ENCODE measurements around the gene ACVRL1. TPM values are rescaled to one million over a fixed set of nuclear protein-coding genes. Genes with fewer than 3 reads are reported as not detected.
A peak's percentile ranks its signal among the peaks of the same experiment; 100 is the strongest.

ACVRL1 gene
- 0.21 TPM for polyA plus RNA-seq (2013, experiment 1 of 2)
- 0.01 TPM for polyA plus RNA-seq (2013, experiment 2 of 2)

- Histone ChIP-seq H3K79me1 (ENCODE audit: low read length) (no peaks in the 10 kb centered on the region), H3K4me3 (ENCODE audit: low read length) (no peak within 1 kb of the TSS), H3K4ac (ENCODE audit: low read depth, low read length) (peak within 1 kb of the TSS; percentile 44), H4K8ac (ENCODE audit: low read depth, low read length) (no peak within 1 kb of the TSS), H3K36me3 (ENCODE audit: control insufficient read depth, insufficient read depth, low read length) (no peaks in the 10 kb centered on the region), H2BK15ac (replicated peaks; ENCODE audit: low read depth) (no peak within 1 kb of the TSS), H3K56ac (ENCODE audit: low read length) (peak within 1 kb of the TSS; percentile 60), H3K27ac (ENCODE audit: low read depth, low read length) (no peak within 1 kb of the TSS), H3K18ac (ENCODE audit: low read length) (peak within 1 kb of the TSS; percentile 16), H3K27me3 (ENCODE audit: insufficient read depth, low read length, poor library complexity) (no peaks in the 10 kb centered on the region), H3K79me2 (ENCODE audit: control insufficient read depth, insufficient read depth, low read length) (no peaks in the 10 kb centered on the region), H3K23ac (ENCODE audit: low read length) (no peak within 1 kb of the TSS), H2AK5ac (ENCODE audit: low read length) (no peak within 1 kb of the TSS), H3K4me2 (ENCODE audit: low read length) (peak within 1 kb of the TSS; percentile 29), H2BK120ac (ENCODE audit: low read depth, low read length) (no peak within 1 kb of the TSS), H2BK5ac (ENCODE audit: low read length) (no peak within 1 kb of the TSS), H3K4me1 (ENCODE audit: control insufficient read depth, low read depth, low read length) (peaks cover 13% of the 10 kb centered on the region), H4K5ac (ENCODE audit: low read length) (no peak within 1 kb of the TSS), H3K9ac (ENCODE audit: low read length) (peak within 1 kb of the TSS; percentile 26)
- WGBS (ENCODE audit: extremely low coverage, insufficient coverage, low lambda C conversion rate), result no CpG with 5 or more reads among the region's 74 CpGs
- no peak for DNase-seq
Measured at GRCh38 chr12:51907083-51907855, at the start of gene ACVRL1. Gene ACVRL1, plus strand, starts transcription at chr12:51907504. Its CDS starts 4,971 bp downstream, at chr12:51912475.

- no peaks in the 10 kb centered on the region for H3K79me1 ChIP-seq (ENCODE audit: low read length)
- no peak overlapping the region for H3K4me2 ChIP-seq (ENCODE audit: low read length)
- no peak overlapping the region for H3K18ac ChIP-seq (ENCODE audit: low read length)
- no peak overlapping the region for H3K4ac ChIP-seq (ENCODE audit: low read depth, low read length)
- WGBS (ENCODE audit: extremely low coverage, insufficient coverage, low lambda C conversion rate), result no CpG with 5 or more reads among the region's 3 CpGs
- no peak overlapping the region for H3K23ac ChIP-seq (ENCODE audit: low read length)
- H3K4me3 ChIP-seq (ENCODE audit: low read length), result no peak overlapping the region
- H2BK5ac ChIP-seq (ENCODE audit: low read length), result no peak overlapping the region
- no peak overlapping the region for H2AK5ac ChIP-seq (ENCODE audit: low read length)
- H3K56ac ChIP-seq (ENCODE audit: low read length), result no peak overlapping the region
- no peak overlapping the region for H4K5ac ChIP-seq (ENCODE audit: low read length)
- no peak overlapping the region for H3K27ac ChIP-seq (ENCODE audit: low read depth, low read length)
- H2BK15ac ChIP-seq (replicated peaks; ENCODE audit: low read depth), result no peak overlapping the region
- no peak overlapping the region for H3K9ac ChIP-seq (ENCODE audit: low read length)
- H2BK120ac ChIP-seq (ENCODE audit: low read depth, low read length), result no peak overlapping the region
- no peak for DNase-seq
- H3K36me3 ChIP-seq (ENCODE audit: control insufficient read depth, insufficient read depth, low read length), result no peaks in the 10 kb centered on the region
- no peaks in the 10 kb centered on the region for H3K79me2 ChIP-seq (ENCODE audit: control insufficient read depth, insufficient read depth, low read length)
- no peaks in the 10 kb centered on the region for H3K27me3 ChIP-seq (ENCODE audit: insufficient read depth, low read length, poor library complexity)
- H3K4me1 ChIP-seq (ENCODE audit: control insufficient read depth, low read depth, low read length), result peaks cover 6% of the 10 kb centered on the region
- no peak overlapping the region for H4K8ac ChIP-seq (ENCODE audit: low read depth, low read length)
Measured at GRCh38 chr12:51860986-51861385, 46.3 kb upstream of the ACVRL1 start.

GRCh38 chr12:51862947-51863346 lies 44.4 kb upstream of the ACVRL1 start:
- no peak overlapping the region for H3K4me3 ChIP-seq (ENCODE audit: low read length)
- no peaks in the 10 kb centered on the region for H3K79me1 ChIP-seq (ENCODE audit: low read length)
- no peak overlapping the region for H3K18ac ChIP-seq (ENCODE audit: low read length)
- H3K23ac ChIP-seq (ENCODE audit: low read length), result no peak overlapping the region
- peaks cover 6% of the 10 kb centered on the region for H3K4me1 ChIP-seq (ENCODE audit: control insufficient read depth, low read depth, low read length)
- WGBS (ENCODE audit: extremely low coverage, insufficient coverage, low lambda C conversion rate), result no CpG with 5 or more reads among the region's 4 CpGs
- H3K9ac ChIP-seq (ENCODE audit: low read length), result peak overlapping the region; percentile 56
- H3K27ac ChIP-seq (ENCODE audit: low read depth, low read length), result no peak overlapping the region
- H3K4ac ChIP-seq (ENCODE audit: low read depth, low read length), result no peak overlapping the region
- H2AK5ac ChIP-seq (ENCODE audit: low read length), result peak overlapping the region; percentile 74
- no peaks in the 10 kb centered on the region for H3K36me3 ChIP-seq (ENCODE audit: control insufficient read depth, insufficient read depth, low read length)
- H4K8ac ChIP-seq (ENCODE audit: low read depth, low read length), result no peak overlapping the region
- H2BK5ac ChIP-seq (ENCODE audit: low read length), result no peak overlapping the region
- H3K79me2 ChIP-seq (ENCODE audit: control insufficient read depth, insufficient read depth, low read length), result no peaks in the 10 kb centered on the region
- H3K56ac ChIP-seq (ENCODE audit: low read length), result peak overlapping the region; percentile 86
- H2BK15ac ChIP-seq (replicated peaks; ENCODE audit: low read depth), result no peak overlapping the region
- peak overlapping the region; percentile 56 for H3K4me2 ChIP-seq (ENCODE audit: low read length)
- H4K5ac ChIP-seq (ENCODE audit: low read length), result no peak overlapping the region
- no peaks in the 10 kb centered on the region for H3K27me3 ChIP-seq (ENCODE audit: insufficient read depth, low read length, poor library complexity)
- H2BK120ac ChIP-seq (ENCODE audit: low read depth, low read length), result no peak overlapping the region
- DNase-seq, result peak; percentile 63

DNA sequence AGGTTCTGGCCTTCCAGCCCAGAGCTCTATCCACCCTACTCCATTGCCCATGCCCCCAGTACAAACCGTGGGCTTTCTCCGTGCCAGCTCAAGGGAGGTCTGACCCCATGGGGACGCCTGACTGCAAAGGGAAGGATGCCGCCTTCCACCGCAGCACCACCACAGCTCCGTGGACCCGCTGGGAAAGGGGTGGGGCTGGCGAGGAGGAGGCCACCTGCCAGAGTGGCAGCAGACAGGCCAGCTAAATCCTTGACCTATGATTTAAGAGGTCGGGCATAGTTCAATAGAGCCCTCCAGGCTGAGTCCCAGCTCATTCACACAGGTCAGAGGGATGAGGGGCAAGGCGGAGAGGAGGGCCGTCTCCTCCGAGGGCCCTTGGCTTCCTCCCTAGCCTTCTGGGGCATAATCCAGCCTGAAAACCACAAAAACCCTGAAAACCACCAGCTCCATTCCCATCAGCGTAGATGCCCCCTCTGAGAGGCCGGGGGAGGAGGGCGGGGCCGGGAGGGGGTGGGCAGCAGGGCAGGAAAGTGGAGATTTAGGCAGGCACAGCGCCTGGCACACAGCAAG lies 43.9 kb upstream of the ACVRL1 start:
- H3K27ac ChIP-seq (ENCODE audit: low read depth, low read length), result no peak overlapping the region
- peaks cover 1% of the 10 kb centered on the region for H3K27me3 ChIP-seq (ENCODE audit: insufficient read depth, low read length, poor library complexity)
- no peaks in the 10 kb centered on the region for H3K79me1 ChIP-seq (ENCODE audit: low read length)
- H3K4me2 ChIP-seq (ENCODE audit: low read length), result peak overlapping the region; percentile 56
- H3K4ac ChIP-seq (ENCODE audit: low read depth, low read length), result no peak overlapping the region
- H4K5ac ChIP-seq (ENCODE audit: low read length), result no peak overlapping the region
- no peak overlapping the region for H3K23ac ChIP-seq (ENCODE audit: low read length)
- peak; percentile 40 for DNase-seq
- no peaks in the 10 kb centered on the region for H3K79me2 ChIP-seq (ENCODE audit: control insufficient read depth, insufficient read depth, low read length)
- no peak overlapping the region for H2BK15ac ChIP-seq (replicated peaks; ENCODE audit: low read depth)
- H2AK5ac ChIP-seq (ENCODE audit: low read length), result peak overlapping the region; percentile 74
- H3K4me1 ChIP-seq (ENCODE audit: control insufficient read depth, low read depth, low read length), result peaks cover 6% of the 10 kb centered on the region
- no peak overlapping the region for H3K4me3 ChIP-seq (ENCODE audit: low read length)
- WGBS (ENCODE audit: extremely low coverage, insufficient coverage, low lambda C conversion rate), result no CpG with 5 or more reads among the region's 17 CpGs
- no peaks in the 10 kb centered on the region for H3K36me3 ChIP-seq (ENCODE audit: control insufficient read depth, insufficient read depth, low read length)
- H4K8ac ChIP-seq (ENCODE audit: low read depth, low read length), result no peak overlapping the region
- H2BK120ac ChIP-seq (ENCODE audit: low read depth, low read length), result peak overlapping the region; percentile 6
- H2BK5ac ChIP-seq (ENCODE audit: low read length), result no peak overlapping the region
- peak overlapping the region; percentile 86 for H3K56ac ChIP-seq (ENCODE audit: low read length)
- peak overlapping the region; percentile 56 for H3K9ac ChIP-seq (ENCODE audit: low read length)
- H3K18ac ChIP-seq (ENCODE audit: low read length), result peak overlapping the region; percentile 29

DNA sequence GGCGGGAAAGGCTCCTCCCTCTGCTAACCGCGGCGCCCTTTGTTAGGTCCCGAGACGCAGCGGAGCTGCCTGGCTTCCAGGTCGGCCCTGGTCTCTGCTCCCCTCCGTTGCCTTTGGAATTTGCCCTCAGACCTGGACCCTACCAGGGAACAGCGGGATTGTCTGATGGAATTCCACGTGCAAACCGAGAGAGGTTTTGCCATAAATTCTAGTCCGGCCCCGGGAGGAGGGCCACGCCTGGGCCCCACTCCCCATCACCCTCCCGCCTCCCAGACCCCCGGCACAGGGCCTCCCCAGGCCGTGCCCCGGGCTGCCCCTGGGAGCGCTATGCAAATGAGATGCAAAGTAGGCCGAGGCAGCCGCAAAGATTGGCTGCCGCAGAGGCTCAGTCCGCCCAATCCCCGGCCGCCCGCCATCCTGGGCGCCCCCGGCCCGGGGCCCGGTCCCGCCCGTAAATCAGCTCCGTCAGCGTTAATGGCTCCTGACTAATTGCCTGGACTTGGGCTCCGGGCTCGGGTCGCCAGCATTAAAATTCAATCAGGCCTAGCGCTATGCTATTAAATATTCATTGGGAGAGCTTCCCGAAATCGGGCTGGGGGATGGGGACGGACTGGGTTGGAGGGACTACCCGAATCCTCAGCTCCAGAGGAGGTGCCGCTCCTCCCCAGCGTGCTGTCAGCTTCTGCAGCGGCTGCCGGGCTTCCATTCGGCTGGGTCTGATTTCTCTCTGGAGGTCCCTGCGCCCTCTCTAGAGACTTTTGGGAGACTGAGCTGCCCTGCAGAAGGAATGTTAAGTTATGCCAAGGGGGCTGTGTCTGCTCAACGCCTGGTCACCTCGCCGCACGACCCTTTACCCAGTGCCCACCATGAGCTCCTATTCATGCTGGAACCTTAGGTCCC lies 43.1 kb upstream of the ACVRL1 start:
- peak overlapping the region; percentile 36 for H3K4me3 ChIP-seq (ENCODE audit: low read length)
- H3K79me2 ChIP-seq (ENCODE audit: control insufficient read depth, insufficient read depth, low read length), result no peaks in the 10 kb centered on the region
- H2BK5ac ChIP-seq (ENCODE audit: low read length), result no peak overlapping the region
- H3K23ac ChIP-seq (ENCODE audit: low read length), result no peak overlapping the region
- no peak overlapping the region for H4K8ac ChIP-seq (ENCODE audit: low read depth, low read length)
- H2AK5ac ChIP-seq (ENCODE audit: low read length), result no peak overlapping the region
- H2BK120ac ChIP-seq (ENCODE audit: low read depth, low read length), result peak overlapping the region; percentile 6
- peak; percentile 89 for DNase-seq
- no peak overlapping the region for H4K5ac ChIP-seq (ENCODE audit: low read length)
- no peak overlapping the region for H3K4ac ChIP-seq (ENCODE audit: low read depth, low read length)
- no peaks in the 10 kb centered on the region for H3K36me3 ChIP-seq (ENCODE audit: control insufficient read depth, insufficient read depth, low read length)
- H3K56ac ChIP-seq (ENCODE audit: low read length), result peak overlapping the region; percentile 86
- no peak overlapping the region for H2BK15ac ChIP-seq (replicated peaks; ENCODE audit: low read depth)
- peak overlapping the region; percentile 55 for H3K4me2 ChIP-seq (ENCODE audit: low read length)
- WGBS (ENCODE audit: extremely low coverage, insufficient coverage, low lambda C conversion rate), result no CpG with 5 or more reads among the region's 53 CpGs
- H3K4me1 ChIP-seq (ENCODE audit: control insufficient read depth, low read depth, low read length), result peaks cover 6% of the 10 kb centered on the region
- H3K27ac ChIP-seq (ENCODE audit: low read depth, low read length), result no peak overlapping the region
- H3K27me3 ChIP-seq (ENCODE audit: insufficient read depth, low read length, poor library complexity), result peaks cover 3% of the 10 kb centered on the region
- H3K9ac ChIP-seq (ENCODE audit: low read length), result peak overlapping the region; percentile 60
- H3K79me1 ChIP-seq (ENCODE audit: low read length), result no peaks in the 10 kb centered on the region
- peak overlapping the region; percentile 29 for H3K18ac ChIP-seq (ENCODE audit: low read length)

Data from mesendoderm (in vitro differentiated cells).